Activated CD4-positive, alpha-beta T cell treated with anti-CD3 and anti-CD28 coated beads for 24 hours (primary cell): ENCODE measurements around the gene PLEKHA1.

Experiments used
- DNase-seq, 2 donors: peaks; one replicate each; pipeline ENCODE4 v3.0.0-alpha.2; 2020; ENCODE audit warnings: low read depth in 2 of 2

The PLEKHA1 gene

GRCh38 chr10:122461729-122462532 lies 87.4 kb downstream of the PLEKHA1 start:
- no peak for DNase-seq

- no peak for DNase-seq
These were observed 88.3 kb downstream of the PLEKHA1 start for GRCh38 chr10:122462533-122463465.

- no peak for DNase-seq
These were observed 89.2 kb downstream of the PLEKHA1 start for GRCh38 chr10:122463466-122464249.

- DNase-seq: no peak
These were observed 89.7 kb downstream of the PLEKHA1 start for GRCh38 chr10:122464250-122464510.

GRCh38 chr10:122464586-122464985 lies 90.1 kb downstream of the PLEKHA1 start:
- DNase-seq: no peak

GRCh38 chr10:122465401-122466040 lies 91.0 kb downstream of the PLEKHA1 start:
- DNase-seq: no peak

GRCh38 chr10:122466951-122467381 lies 92.5 kb downstream of the PLEKHA1 start:
- DNase-seq: no peak

- no peak for DNase-seq
These were observed 93.2 kb downstream of the PLEKHA1 start for GRCh38 chr10:122467701-122468100.

- DNase-seq: no peak
These were observed 93.9 kb downstream of the PLEKHA1 start for GRCh38 chr10:122468307-122468925.

GRCh38 chr10:122468926-122469781 lies 94.6 kb downstream of the PLEKHA1 start:
- DNase-seq: no peak

- no peak for DNase-seq
These were observed 95.3 kb downstream of the PLEKHA1 start for GRCh38 chr10:122469848-122470247.

- DNase-seq: no peak
These were observed 97.1 kb downstream of the PLEKHA1 start for GRCh38 chr10:122471531-122472177.

GRCh38 chr10:122473116-122473515 lies 98.6 kb downstream of the PLEKHA1 start:
- DNase-seq: no peak

GRCh38 chr10:122474131-122474818 lies 99.8 kb downstream of the PLEKHA1 start:
- DNase-seq: no peak

- DNase-seq: no peak
These were observed 100.6 kb downstream of the PLEKHA1 start for GRCh38 chr10:122475100-122475499.

- no peak for DNase-seq
These were observed 101.3 kb downstream of the PLEKHA1 start for GRCh38 chr10:122475591-122476332.

- DNase-seq: no peak
These were observed 101.8 kb downstream of the PLEKHA1 start for GRCh38 chr10:122476333-122476695.

- DNase-seq: no peak
These were observed 102.9 kb downstream of the PLEKHA1 start for GRCh38 chr10:122477436-122477835.
